HCT116 (cell line): ENCODE results near the gene UPK3BL1. TPM values are rescaled to one million over a fixed set of nuclear protein-coding genes. Genes with fewer than 3 reads are reported as not detected.
"Not testable (repeated sequence)": the region's sequence is repeated elsewhere in the genome, so short reads cannot be mapped to it uniquely, and the experiment has no call there.

Experiments
- ATAC-seq: fragments of 200-7000 bp; cut with Tn5 transposase; 2 replicates; pipeline ENCODE4 v1.9.1; 2020; ENCODE audit warnings: mild to moderate bottlenecking, moderate library complexity
- BruUV-seq: library from RNA; stranded (reverse); fragments of 400-500 nt; replicated peaks from 2 replicates; lab custom pipeline; 2021; lab: Mats Ljungman, UMichigan
- CTCF ChIA-PET: fragments of 300-600 bp; sonication (Branson Sonifier 250); formaldehyde crosslinking; loops from one replicate; lab custom pipeline; 2021; ENCODE audit warnings: antibody characterized with exemption; lab: Charles Lee
- POLR2A ChIA-PET: fragments of 300-600, 350-600 bp; sonication (Branson Sonifier 250); formaldehyde crosslinking; loops from one replicate; lab custom pipeline; 2021; ENCODE audit warnings: antibody characterized with exemption; lab: Charles Lee
- RAD21 ChIA-PET, 2 experiments: fragments of 300-600 bp; sonication (Branson Sonifier 250); formaldehyde crosslinking; loops; one replicate each; lab custom pipeline; 2023; ENCODE audit warnings: low total read pairs in 2 of 2; ENCODE audit not compliant: uncharacterized antibody in 2 of 2, unreplicated experiment in 2 of 2, low non-redundant PET in 1 of 2; lab: Charles Lee
- DNase-seq: peaks from one replicate; pipeline ENCODE4 v3.0.0-alpha.2; 2010; ENCODE audit warnings: low read depth, low spot score
- H2AFZ ChIP-seq: fragments of 200-600 bp; shearing (Covaris generic), sonication (generic); 2 replicates; pipeline ENCODE4 v1.6.1; 2017; ENCODE audit warnings: low read depth, mixed run types, mixed read lengths, antibody characterized with exemption, low read length; ENCODE audit not compliant: poor library complexity, severe bottlenecking
- H3K27ac ChIP-seq: 2 replicates; pipeline ENCODE4 v1.5.1; 2012; ENCODE audit warnings: low read depth, low read length
- H3K27me3 ChIP-seq: fragments of 200-600 bp; sonication (generic); 2 replicates; pipeline ENCODE4 v1.6.1; 2016; ENCODE audit warnings: mixed run types, low read length, mixed read lengths; ENCODE audit not compliant: insufficient read depth
- H3K36me3 ChIP-seq, 2 experiments: fragments of 200-500 bp in 1 of 2; fragments of 200-600 bp in 1 of 2; sonication (Bioruptor generic) in 1 of 2; sonication (generic) in 1 of 2; 2 replicates each; pipeline versions ENCODE4 v1.5.1 to v1.6.1; 2014 to 2016; ENCODE audit warnings: low read length in 2 of 2, inconsistent platforms in 1 of 2, mixed read lengths in 1 of 2, mixed run types in 1 of 2; ENCODE audit not compliant: insufficient read depth in 2 of 2, control insufficient read depth in 1 of 2
- H3K4me1 ChIP-seq, 2 experiments: fragments of 200-600 bp in 1 of 2; sonication (generic) in 1 of 2; 2 replicates each; pipeline versions ENCODE4 v1.5.1 to v1.6.1; 2012 to 2017; ENCODE audit warnings: low read length in 2 of 2, inconsistent platforms in 1 of 2, mild to moderate bottlenecking in 1 of 2, mixed read lengths in 1 of 2, mixed run types in 1 of 2, moderate library complexity in 1 of 2; ENCODE audit not compliant: insufficient read depth in 2 of 2, control insufficient read depth in 1 of 2
- H3K4me2 ChIP-seq: fragments of 200-600 bp; sonication (generic); 2 replicates; pipeline ENCODE4 v1.6.1; 2017; ENCODE audit warnings: mixed run types, low read length, mixed read lengths
- H3K4me3 ChIP-seq, 2 experiments: fragments of 200-600 bp in 1 of 2; sonication (generic) in 1 of 2; replicated peaks in 1 of 2; 2 replicates each; pipeline ENCODE4 v1.5.1; 2011 to 2016; ENCODE audit warnings: low read length in 2 of 2, control low read depth in 1 of 2, low read depth in 1 of 2, mild to moderate bottlenecking in 1 of 2, mixed read lengths in 1 of 2, mixed run types in 1 of 2
- H3K79me2 ChIP-seq: fragments of 200-600 bp; sonication (generic); 2 replicates; pipeline ENCODE4 v1.6.1; 2017; ENCODE audit warnings: mild to moderate bottlenecking, mixed run types, low read length, moderate library complexity, mixed read lengths; ENCODE audit not compliant: insufficient read depth
- H3K9ac ChIP-seq: fragments of 200-600 bp; sonication (generic); 2 replicates; pipeline ENCODE4 v1.6.1; 2016; ENCODE audit warnings: low read length, mixed read lengths
- H3K9me2 ChIP-seq: fragments of 200-600 bp; sonication (generic), shearing (Covaris generic); 2 replicates; pipeline ENCODE4 v1.6.1; 2017; ENCODE audit warnings: mixed run types, mild to moderate bottlenecking, moderate library complexity; ENCODE audit not compliant: insufficient read depth
- H3K9me3 ChIP-seq, 2 experiments: fragments of 200-500 bp in 1 of 2; fragments of 200-600 bp in 1 of 2; sonication (Bioruptor generic) in 1 of 2; sonication (generic) in 1 of 2; 2 replicates each; pipeline ENCODE4 v1.6.1; 2014 to 2017; ENCODE audit warnings: low read length in 2 of 2, mixed read lengths in 2 of 2, inconsistent platforms in 1 of 2, low read depth in 1 of 2, mild to moderate bottlenecking in 1 of 2, mixed run types in 1 of 2, moderate library complexity in 1 of 2; ENCODE audit not compliant: control insufficient read depth in 1 of 2, insufficient read depth in 1 of 2
- H4K20me1 ChIP-seq: fragments of 200-600 bp; sonication (generic), shearing (Covaris generic); 2 replicates; pipeline ENCODE4 v1.6.1; 2017; ENCODE audit warnings: mixed run types, mild to moderate bottlenecking, moderate library complexity; ENCODE audit not compliant: insufficient read depth
- intact Hi-C: fragments of 100-400 bp; cut with micrococcal nuclease; formaldehyde crosslinking; loops from 2 replicates; pipeline ENCODE4 v1.10.0; 2022
- total RNA-seq: library from RNA; stranded (reverse); gene quantifications from one replicate; pipeline ENCODE4 v1.2.1, GENCODE V29; 2021; ENCODE audit not compliant: unreplicated experiment

Gene UPK3BL1
- total RNA-seq, 1 experiment from 2014 or later, result 7.1 TPM

GRCh38 chr7:102611013-102611674 is 31.4 kb downstream of the UPK3BL1 start:
- H4K20me1 ChIP-seq, H3K79me2 ChIP-seq, H3K4me2 ChIP-seq, intact Hi-C loops, BruUV-seq, H3K4me3 ChIP-seq, H2AFZ ChIP-seq, H3K9me2 ChIP-seq, H3K9ac ChIP-seq, H3K27me3 ChIP-seq, RAD21 ChIA-PET, H3K9me3 ChIP-seq, DNase-seq, POLR2A ChIA-PET, H3K4me1 ChIP-seq, H3K27ac ChIP-seq, H3K36me3 ChIP-seq, CTCF ChIA-PET: not testable (repeated sequence)
- ATAC-seq, result peak; percentile 88

GRCh38 chr7:102610441-102610840 is 32.1 kb downstream of the UPK3BL1 start:
- CTCF ChIA-PET, H3K9me3 ChIP-seq, intact Hi-C loops, DNase-seq, ATAC-seq, H3K4me2 ChIP-seq, H3K9me2 ChIP-seq, POLR2A ChIA-PET, H3K27ac ChIP-seq, RAD21 ChIA-PET, H3K27me3 ChIP-seq, H2AFZ ChIP-seq, H3K36me3 ChIP-seq, H3K79me2 ChIP-seq, H3K4me1 ChIP-seq, H3K9ac ChIP-seq, H4K20me1 ChIP-seq, H3K4me3 ChIP-seq: not testable (repeated sequence)
- BruUV-seq, result TSS peak; percentile 32

- ATAC-seq, CTCF ChIA-PET, H3K27me3 ChIP-seq, H3K4me3 ChIP-seq, H3K4me1 ChIP-seq, RAD21 ChIA-PET, intact Hi-C loops, BruUV-seq, H2AFZ ChIP-seq, H3K27ac ChIP-seq, DNase-seq, H3K4me2 ChIP-seq, H3K9ac ChIP-seq, H4K20me1 ChIP-seq, POLR2A ChIA-PET, H3K79me2 ChIP-seq, H3K9me2 ChIP-seq, H3K9me3 ChIP-seq, H3K36me3 ChIP-seq: not testable (repeated sequence)
Measured at GRCh38 chr7:102609734-102610133, 32.9 kb downstream of the UPK3BL1 start.

- H3K9ac ChIP-seq, H2AFZ ChIP-seq, H3K27me3 ChIP-seq, H3K9me2 ChIP-seq, H3K9me3 ChIP-seq, CTCF ChIA-PET, H3K4me3 ChIP-seq, H3K36me3 ChIP-seq, H3K4me2 ChIP-seq, RAD21 ChIA-PET, BruUV-seq, H4K20me1 ChIP-seq, POLR2A ChIA-PET, intact Hi-C loops, H3K4me1 ChIP-seq, ATAC-seq, DNase-seq, H3K79me2 ChIP-seq, H3K27ac ChIP-seq: not testable (repeated sequence)
Measured at GRCh38 chr7:102606848-102607247, 35.7 kb downstream of the UPK3BL1 start.
